GM12873 (cell line): ENCODE measurements around the gene IQSEC3.

Source experiments
- TF ChIP-seq, protein P1 (sequence below): IDR thresholded peaks from 2 replicates; pipeline ENCODE4 v1.5.1; 2012; ENCODE audit warnings: low read depth, mild to moderate bottlenecking, moderate library complexity, low read length, control low read depth; ENCODE audit not compliant: insufficient read depth; ENCODE audit errors: missing control alignments

The IQSEC3 gene

GRCh38 chr12:131732-132495 is 65.3 kb downstream of the IQSEC3 start:
- TF ChIP-seq, protein P1, sequence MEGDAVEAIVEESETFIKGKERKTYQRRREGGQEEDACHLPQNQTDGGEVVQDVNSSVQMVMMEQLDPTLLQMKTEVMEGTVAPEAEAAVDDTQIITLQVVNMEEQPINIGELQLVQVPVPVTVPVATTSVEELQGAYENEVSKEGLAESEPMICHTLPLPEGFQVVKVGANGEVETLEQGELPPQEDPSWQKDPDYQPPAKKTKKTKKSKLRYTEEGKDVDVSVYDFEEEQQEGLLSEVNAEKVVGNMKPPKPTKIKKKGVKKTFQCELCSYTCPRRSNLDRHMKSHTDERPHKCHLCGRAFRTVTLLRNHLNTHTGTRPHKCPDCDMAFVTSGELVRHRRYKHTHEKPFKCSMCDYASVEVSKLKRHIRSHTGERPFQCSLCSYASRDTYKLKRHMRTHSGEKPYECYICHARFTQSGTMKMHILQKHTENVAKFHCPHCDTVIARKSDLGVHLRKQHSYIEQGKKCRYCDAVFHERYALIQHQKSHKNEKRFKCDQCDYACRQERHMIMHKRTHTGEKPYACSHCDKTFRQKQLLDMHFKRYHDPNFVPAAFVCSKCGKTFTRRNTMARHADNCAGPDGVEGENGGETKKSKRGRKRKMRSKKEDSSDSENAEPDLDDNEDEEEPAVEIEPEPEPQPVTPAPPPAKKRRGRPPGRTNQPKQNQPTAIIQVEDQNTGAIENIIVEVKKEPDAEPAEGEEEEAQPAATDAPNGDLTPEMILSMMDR = no peak

GRCh38 chr12:135138-135537 is 68.6 kb downstream of the IQSEC3 start:
- TF ChIP-seq, protein P1 = no peak

- TF ChIP-seq, protein P1 = no peak
Observed at GRCh38 chr12:138171-138897, 71.8 kb downstream of the IQSEC3 start.

DNA sequence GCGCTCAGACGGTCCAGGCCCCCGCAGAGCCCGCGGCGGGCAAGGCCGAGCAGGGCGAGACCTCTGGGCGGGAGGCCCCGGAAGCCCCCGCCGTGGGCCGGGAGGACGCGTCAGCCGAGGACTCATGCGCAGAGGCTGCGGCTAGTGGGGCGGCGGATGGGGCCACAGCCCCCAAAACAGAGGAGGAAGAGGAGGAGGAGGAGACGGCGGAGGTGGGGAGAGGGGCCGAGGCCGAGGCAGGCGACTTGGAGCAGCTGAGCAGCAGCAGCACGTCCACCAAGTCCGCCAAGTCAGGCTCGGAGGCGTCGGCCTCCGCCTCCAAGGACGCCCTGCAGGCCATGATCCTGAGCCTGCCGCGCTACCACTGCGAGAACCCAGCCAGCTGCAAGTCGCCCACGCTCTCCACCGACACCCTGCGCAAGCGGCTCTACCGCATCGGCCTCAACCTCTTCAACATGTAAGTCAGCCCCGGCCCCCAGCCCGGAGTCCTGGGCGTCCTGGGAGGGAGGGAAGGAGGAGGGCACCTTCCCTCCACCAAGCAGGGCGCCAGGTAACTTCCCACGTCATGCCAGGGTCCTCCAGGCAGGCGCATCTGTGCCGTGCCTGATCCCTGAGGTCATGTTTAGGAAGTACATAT is 72.4 kb downstream of the IQSEC3 start:
- TF ChIP-seq, protein P1 = no peak

GRCh38 chr12:139585-139984 is 73.0 kb downstream of the IQSEC3 start:
- TF ChIP-seq, protein P1 = no peak

- TF ChIP-seq, protein P1 = no peak
Observed at GRCh38 chr12:140162-140561, 73.6 kb downstream of the IQSEC3 start.
